Measurements from ENCODE around the gene ERLEC1.

DNA sequence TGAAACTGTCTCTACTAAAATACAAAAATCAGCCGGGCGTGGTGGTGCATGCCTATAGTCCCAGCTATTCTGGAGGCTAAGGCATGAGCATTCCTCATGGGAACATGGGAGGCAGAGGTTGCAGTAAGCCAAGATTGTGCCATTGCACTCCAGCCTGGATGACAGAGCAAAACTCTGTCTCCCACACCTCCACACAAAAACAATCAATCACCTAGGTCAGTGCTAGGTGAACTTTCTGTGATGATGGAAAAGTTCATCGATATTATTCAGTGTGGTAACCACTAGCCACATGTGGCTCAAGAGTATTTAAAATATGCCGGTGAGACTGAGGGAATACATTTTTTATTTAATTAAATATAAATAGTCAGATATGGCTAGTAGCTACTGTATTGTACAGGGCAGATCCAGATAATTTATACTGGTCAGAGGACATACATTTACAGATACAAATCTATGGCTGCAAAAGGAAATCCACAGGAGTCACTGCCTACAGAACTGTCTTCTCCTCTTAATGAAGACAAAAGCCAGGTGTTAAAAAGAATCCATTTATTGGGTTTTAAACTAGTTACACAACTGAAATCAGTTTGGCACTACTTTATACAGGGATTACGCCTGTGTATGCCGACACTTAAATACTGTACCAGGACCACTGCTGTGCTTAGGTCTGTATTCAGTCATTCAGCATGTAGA, 76.8 kb downstream of the ERLEC1 start:
- TF ChIP-seq, protein P1, sequence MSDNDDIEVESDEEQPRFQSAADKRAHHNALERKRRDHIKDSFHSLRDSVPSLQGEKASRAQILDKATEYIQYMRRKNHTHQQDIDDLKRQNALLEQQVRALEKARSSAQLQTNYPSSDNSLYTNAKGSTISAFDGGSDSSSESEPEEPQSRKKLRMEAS (IDR thresholded peaks at IDR 0.05) = no peak
- TF ChIP-seq POLR2A (IDR thresholded peaks at IDR 0.05; ENCODE audit: low read length) (no peak), RAD21 (conservative IDR thresholded peaks at IDR 0.05 in 1 of 2, IDR thresholded peaks at IDR 0.05 in 1 of 2) (no peak), CHD2 (IDR thresholded peaks at IDR 0.05; ENCODE audit: low read length, partially characterized antibody) (no peak), KDM5A (IDR thresholded peaks at IDR 0.05) (no peak), FOSL2 (IDR thresholded peaks at IDR 0.05) (no peak), FOSL2 (CRISPR knock-in tag; IDR thresholded peaks at IDR 0.05) (no peak), CEBPB (IDR thresholded peaks at IDR 0.05) (no peak), EP300 (IDR thresholded peaks at IDR 0.05) (no peak), ZNF302 (CRISPR knock-in tag; IDR thresholded peaks at IDR 0.05) (no peak), RNF2 (IDR thresholded peaks at IDR 0.05; ENCODE audit: borderline replicate concordance, low read depth) (no peak), JUNB (IDR thresholded peaks at IDR 0.05) (no peak), BHLHE40 (IDR thresholded peaks at IDR 0.05; ENCODE audit: low read depth, low read length) (no peak)
- TF ChIP-seq, protein P2, sequence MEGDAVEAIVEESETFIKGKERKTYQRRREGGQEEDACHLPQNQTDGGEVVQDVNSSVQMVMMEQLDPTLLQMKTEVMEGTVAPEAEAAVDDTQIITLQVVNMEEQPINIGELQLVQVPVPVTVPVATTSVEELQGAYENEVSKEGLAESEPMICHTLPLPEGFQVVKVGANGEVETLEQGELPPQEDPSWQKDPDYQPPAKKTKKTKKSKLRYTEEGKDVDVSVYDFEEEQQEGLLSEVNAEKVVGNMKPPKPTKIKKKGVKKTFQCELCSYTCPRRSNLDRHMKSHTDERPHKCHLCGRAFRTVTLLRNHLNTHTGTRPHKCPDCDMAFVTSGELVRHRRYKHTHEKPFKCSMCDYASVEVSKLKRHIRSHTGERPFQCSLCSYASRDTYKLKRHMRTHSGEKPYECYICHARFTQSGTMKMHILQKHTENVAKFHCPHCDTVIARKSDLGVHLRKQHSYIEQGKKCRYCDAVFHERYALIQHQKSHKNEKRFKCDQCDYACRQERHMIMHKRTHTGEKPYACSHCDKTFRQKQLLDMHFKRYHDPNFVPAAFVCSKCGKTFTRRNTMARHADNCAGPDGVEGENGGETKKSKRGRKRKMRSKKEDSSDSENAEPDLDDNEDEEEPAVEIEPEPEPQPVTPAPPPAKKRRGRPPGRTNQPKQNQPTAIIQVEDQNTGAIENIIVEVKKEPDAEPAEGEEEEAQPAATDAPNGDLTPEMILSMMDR (IDR thresholded peaks at IDR 0.05) = no peak
- TF ChIP-seq, protein P3, sequence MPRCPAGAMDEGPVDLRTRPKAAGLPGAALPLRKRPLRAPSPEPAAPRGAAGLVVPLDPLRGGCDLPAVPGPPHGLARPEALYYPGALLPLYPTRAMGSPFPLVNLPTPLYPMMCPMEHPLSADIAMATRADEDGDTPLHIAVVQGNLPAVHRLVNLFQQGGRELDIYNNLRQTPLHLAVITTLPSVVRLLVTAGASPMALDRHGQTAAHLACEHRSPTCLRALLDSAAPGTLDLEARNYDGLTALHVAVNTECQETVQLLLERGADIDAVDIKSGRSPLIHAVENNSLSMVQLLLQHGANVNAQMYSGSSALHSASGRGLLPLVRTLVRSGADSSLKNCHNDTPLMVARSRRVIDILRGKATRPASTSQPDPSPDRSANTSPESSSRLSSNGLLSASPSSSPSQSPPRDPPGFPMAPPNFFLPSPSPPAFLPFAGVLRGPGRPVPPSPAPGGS (IDR thresholded peaks at IDR 0.05) = no peak
